Neural progenitor cell (in vitro differentiated cells): Measurements from ENCODE around the gene TSHZ2. TPM values are rescaled to one million over a fixed set of nuclear protein-coding genes. Genes with fewer than 3 reads are reported as not detected.

Experiments used
- DNase-seq: peaks from one replicate; pipeline ENCODE4 v3.0.0-alpha.2; 2016; ENCODE audit warnings: low spot score
- H2AFZ ChIP-seq: fragments of 200-600 bp; sonication (generic); replicated peaks from 2 replicates; pipeline ENCODE4 v1.6.1; 2016; ENCODE audit warnings: antibody characterized with exemption
- H3F3A ChIP-seq: fragments of 200-600 bp; sonication (generic); 2 replicates; pipeline ENCODE4 v1.6.1; 2016; ENCODE audit warnings: antibody characterized with exemption, low read depth
- H3K27ac ChIP-seq: fragments of 200-600 bp; sonication (generic); 2 replicates; pipeline ENCODE4 v1.5.1; 2016; ENCODE audit warnings: mild to moderate bottlenecking
- H3K27me3 ChIP-seq: fragments of 200-600 bp; sonication (generic); 2 replicates; pipeline ENCODE4 v1.6.1; 2016; ENCODE audit warnings: mild to moderate bottlenecking, moderate library complexity
- H3K36me3 ChIP-seq: fragments of 200-600 bp; sonication (generic); 2 replicates; pipeline ENCODE4 v1.5.1; 2016
- H3K4me1 ChIP-seq: fragments of 200-600 bp; sonication (generic); 2 replicates; pipeline ENCODE4 v1.6.1; 2016; ENCODE audit warnings: mixed run types
- H3K4me2 ChIP-seq: fragments of 200-600 bp; sonication (generic); 2 replicates; pipeline ENCODE4 v1.6.1; 2016
- H3K4me3 ChIP-seq: fragments of 200-600 bp; sonication (generic); 2 replicates; pipeline ENCODE4 v1.5.1; 2016
- H3K79me2 ChIP-seq: fragments of 200-600 bp; sonication (generic); 2 replicates; pipeline ENCODE4 v1.6.1; 2016; ENCODE audit warnings: low read depth
- H3K9ac ChIP-seq: fragments of 200-600 bp; sonication (generic); 2 replicates; pipeline ENCODE4 v1.6.1; 2016
- H3K9me3 ChIP-seq: fragments of 200-600 bp; sonication (generic); 2 replicates; pipeline ENCODE4 v1.5.1; 2016; ENCODE audit warnings: low read depth
- H4K20me1 ChIP-seq: fragments of 200-600 bp; sonication (generic); 2 replicates; pipeline ENCODE4 v1.6.1; 2016; ENCODE audit warnings: low read depth
- H3K27ac Mint-ChIP-seq: 3 replicates; pipeline ENCODE4 v1.8.0; 2021; ENCODE audit warnings: mixed read lengths
- H3K27me3 Mint-ChIP-seq: 2 replicates; pipeline ENCODE4 v1.8.0; 2022; ENCODE audit warnings: low read depth, mild to moderate bottlenecking, inconsistent platforms, moderate library complexity, mixed read lengths; ENCODE audit not compliant: insufficient read depth
- H3K36me3 Mint-ChIP-seq: 3 replicates; pipeline ENCODE4 v1.8.0; 2021; ENCODE audit warnings: mixed read lengths
- H3K4me1 Mint-ChIP-seq: 3 replicates; pipeline ENCODE4 v1.8.0; 2021; ENCODE audit warnings: mixed read lengths
- H3K4me3 Mint-ChIP-seq: 3 replicates; pipeline ENCODE4 v1.8.0; 2021; ENCODE audit warnings: mild to moderate bottlenecking, moderate library complexity, mixed read lengths
- H3K9me3 Mint-ChIP-seq: 3 replicates; pipeline ENCODE4 v1.8.0; 2020; ENCODE audit warnings: mixed read lengths
- EZH2 ChIP-seq: fragments of 200-600 bp; sonication (generic); IDR thresholded peaks from 2 replicates; pipeline ENCODE4 v1.6.1; 2017; ENCODE audit warnings: antibody characterized with exemption, mild to moderate bottlenecking, moderate library complexity
- EZH2phosphoT487 ChIP-seq: fragments of 200-600 bp; sonication (generic); IDR thresholded peaks from 2 replicates; pipeline ENCODE4 v1.6.1; 2017; ENCODE audit warnings: antibody characterized with exemption
- total RNA-seq: library from RNA; depleted of rRNA; stranded (reverse); fragments of >200 nt; gene quantifications from 2 replicates; pipeline ENCODE4 v1.2.3, GENCODE V29; 2015; ENCODE audit warnings: low replicate concordance
- TF ChIP-seq, protein P1 (sequence below): fragments of 200-600 bp; sonication (generic); IDR thresholded peaks from 2 replicates; pipeline ENCODE4 v1.5.1; 2017; ENCODE audit warnings: antibody characterized with exemption, mild to moderate bottlenecking

The TSHZ2 gene
- total RNA-seq, 1 donor from 2014 or later = 1.8 TPM

DNA sequence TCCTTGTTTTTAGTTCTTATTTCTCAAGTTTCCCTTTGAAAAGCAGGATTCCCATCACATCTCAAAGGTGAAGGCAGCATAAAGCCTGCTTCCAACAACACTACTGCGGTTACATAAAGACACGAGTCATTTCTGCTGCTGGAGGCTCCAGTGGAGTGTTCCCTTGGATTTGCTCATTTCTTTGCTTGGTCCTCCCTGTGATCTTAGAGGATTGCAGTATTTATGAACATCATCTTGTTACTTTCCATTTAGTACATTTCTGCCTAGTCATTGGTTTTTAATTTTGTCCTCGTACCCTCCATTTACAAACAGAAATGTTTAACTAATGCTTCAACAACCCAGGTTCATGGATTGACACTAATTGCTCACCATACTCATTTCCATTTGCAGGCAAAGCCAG is 322.6 kb downstream of the TSHZ2 start:
- H3K4me2 ChIP-seq = peak overlapping the region; percentile 3
- H3K4me1 ChIP-seq = peaks cover 11% of the 10 kb centered on the region
- H3K36me3 ChIP-seq = no peaks in the 10 kb centered on the region
- no peak overlapping the region for H3K9ac ChIP-seq
- H3K27me3 ChIP-seq = no peaks in the 10 kb centered on the region
- H3F3A ChIP-seq = no peaks in the 10 kb centered on the region
- TF ChIP-seq EZH2phosphoT487 = no peak
- TF ChIP-seq EZH2 = no peak
- TF ChIP-seq, protein P1, sequence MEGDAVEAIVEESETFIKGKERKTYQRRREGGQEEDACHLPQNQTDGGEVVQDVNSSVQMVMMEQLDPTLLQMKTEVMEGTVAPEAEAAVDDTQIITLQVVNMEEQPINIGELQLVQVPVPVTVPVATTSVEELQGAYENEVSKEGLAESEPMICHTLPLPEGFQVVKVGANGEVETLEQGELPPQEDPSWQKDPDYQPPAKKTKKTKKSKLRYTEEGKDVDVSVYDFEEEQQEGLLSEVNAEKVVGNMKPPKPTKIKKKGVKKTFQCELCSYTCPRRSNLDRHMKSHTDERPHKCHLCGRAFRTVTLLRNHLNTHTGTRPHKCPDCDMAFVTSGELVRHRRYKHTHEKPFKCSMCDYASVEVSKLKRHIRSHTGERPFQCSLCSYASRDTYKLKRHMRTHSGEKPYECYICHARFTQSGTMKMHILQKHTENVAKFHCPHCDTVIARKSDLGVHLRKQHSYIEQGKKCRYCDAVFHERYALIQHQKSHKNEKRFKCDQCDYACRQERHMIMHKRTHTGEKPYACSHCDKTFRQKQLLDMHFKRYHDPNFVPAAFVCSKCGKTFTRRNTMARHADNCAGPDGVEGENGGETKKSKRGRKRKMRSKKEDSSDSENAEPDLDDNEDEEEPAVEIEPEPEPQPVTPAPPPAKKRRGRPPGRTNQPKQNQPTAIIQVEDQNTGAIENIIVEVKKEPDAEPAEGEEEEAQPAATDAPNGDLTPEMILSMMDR = no peak
- Mint-ChIP-seq H3K4me3 (no peak overlapping the region), H3K36me3 (no peaks in the 10 kb centered on the region), H3K27ac (no peak overlapping the region), H3K9me3 (peaks cover 1% of the 10 kb centered on the region), H3K27me3 (peaks cover 2% of the 10 kb centered on the region), H3K4me1 (peaks cover 13% of the 10 kb centered on the region)
- H3K9me3 ChIP-seq = no peaks in the 10 kb centered on the region
- no peak overlapping the region for H3K4me3 ChIP-seq
- no peak overlapping the region for H2AFZ ChIP-seq
- no peaks in the 10 kb centered on the region for H3K79me2 ChIP-seq
- no peak for DNase-seq
- H3K27ac ChIP-seq = no peak overlapping the region
- no peaks in the 10 kb centered on the region for H4K20me1 ChIP-seq

DNA sequence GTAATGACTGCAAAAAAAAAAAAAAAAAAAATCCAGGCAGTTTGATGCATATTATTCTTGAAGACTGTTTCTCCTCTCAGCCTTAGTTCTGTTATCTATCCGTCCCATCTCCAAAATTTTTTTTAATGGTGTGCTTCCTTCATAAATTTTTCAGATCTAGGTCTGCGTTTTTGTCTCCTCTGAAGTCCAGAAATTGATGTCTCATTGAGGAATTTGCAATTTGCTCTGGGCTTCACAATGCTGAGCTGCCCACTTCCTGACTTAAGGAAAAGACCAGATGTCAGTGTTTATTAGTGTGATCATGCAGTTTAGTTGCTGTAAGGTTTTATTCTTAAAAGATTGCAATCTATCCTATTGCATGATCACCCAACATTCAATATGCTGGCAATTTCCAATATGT is 323.9 kb downstream of the TSHZ2 start:
- Histone ChIP-seq H3K4me1 (peaks cover 15% of the 10 kb centered on the region), H3K4me2 (no peak overlapping the region), H4K20me1 (no peaks in the 10 kb centered on the region), H3K27ac (no peak overlapping the region), H3K4me3 (no peak overlapping the region), H3K9ac (no peak overlapping the region), H3F3A (no peaks in the 10 kb centered on the region), H3K9me3 (no peaks in the 10 kb centered on the region), H3K79me2 (no peaks in the 10 kb centered on the region), H3K27me3 (no peaks in the 10 kb centered on the region), H2AFZ (no peak overlapping the region), H3K36me3 (no peaks in the 10 kb centered on the region)
- no peak for DNase-seq
- H3K36me3 Mint-ChIP-seq = no peaks in the 10 kb centered on the region
- no peak overlapping the region for H3K4me3 Mint-ChIP-seq
- H3K9me3 Mint-ChIP-seq = peaks cover 1% of the 10 kb centered on the region
- TF ChIP-seq EZH2phosphoT487 = no peak
- no peak for TF ChIP-seq EZH2
- TF ChIP-seq, protein P1 = no peak
- no peak overlapping the region for H3K27ac Mint-ChIP-seq
- peaks cover 13% of the 10 kb centered on the region for H3K4me1 Mint-ChIP-seq
- H3K27me3 Mint-ChIP-seq = peaks cover 2% of the 10 kb centered on the region

DNA sequence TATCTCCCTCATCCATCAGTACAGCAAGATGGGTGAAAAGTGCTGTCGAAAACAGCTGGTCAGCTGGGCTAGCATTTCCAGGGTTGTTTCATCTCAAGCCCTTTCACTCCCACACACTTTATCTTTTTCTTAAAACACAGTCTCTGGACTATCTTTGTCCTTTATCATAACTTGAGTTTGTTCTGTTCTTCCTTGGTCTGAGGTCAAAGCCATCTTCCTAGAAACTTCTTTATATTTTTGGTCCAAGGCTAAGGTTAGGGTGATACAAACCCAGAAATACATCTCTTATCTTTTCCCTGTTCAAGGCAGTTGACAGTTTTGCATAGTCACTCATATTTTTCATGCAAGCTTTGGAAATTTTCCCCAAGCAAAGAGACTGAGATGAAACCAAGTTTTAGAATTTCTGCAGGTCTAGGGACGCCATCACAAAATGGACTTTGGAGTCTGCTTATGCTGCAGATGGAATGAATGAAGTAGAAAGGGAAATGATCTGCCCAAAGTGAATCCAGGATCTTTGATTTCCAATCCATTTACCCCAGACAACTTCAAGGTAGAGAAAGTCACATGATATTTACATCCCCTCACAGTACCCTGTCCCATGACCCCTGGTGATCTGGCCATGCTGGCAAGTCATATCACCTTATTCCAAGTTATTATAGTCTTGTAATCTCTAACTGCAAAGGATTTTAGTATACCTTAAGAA is 324.4 kb downstream of the TSHZ2 start:
- Histone ChIP-seq H3K4me1 (peaks cover 17% of the 10 kb centered on the region), H3K79me2 (no peaks in the 10 kb centered on the region), H3F3A (no peaks in the 10 kb centered on the region), H3K9me3 (no peaks in the 10 kb centered on the region), H3K4me3 (no peak overlapping the region), H3K36me3 (no peaks in the 10 kb centered on the region), H3K27me3 (no peaks in the 10 kb centered on the region), H2AFZ (no peak overlapping the region), H3K4me2 (no peak overlapping the region), H4K20me1 (no peaks in the 10 kb centered on the region), H3K9ac (no peak overlapping the region), H3K27ac (no peak overlapping the region)
- Mint-ChIP-seq H3K36me3 (no peaks in the 10 kb centered on the region), H3K27me3 (peaks cover 2% of the 10 kb centered on the region), H3K4me1 (peaks cover 18% of the 10 kb centered on the region), H3K4me3 (no peak overlapping the region), H3K9me3 (peaks cover 1% of the 10 kb centered on the region), H3K27ac (no peak overlapping the region)
- no peak for DNase-seq
- TF ChIP-seq, protein P1 = no peak
